H1 (cell line): ENCODE data around the gene PHF10. TPM values are rescaled to one million over a fixed set of nuclear protein-coding genes. Genes with fewer than 3 reads are reported as not detected.

Source experiments
- CTCF ChIA-PET: fragments of 300-600 bp; sonication (Branson Sonifier 250); formaldehyde crosslinking; loops from one replicate; lab custom pipeline; 2021; ENCODE audit not compliant: partially characterized antibody; lab: Charles Lee
- POLR2A ChIA-PET: fragments of 300-600 bp; sonication (Branson Sonifier 250); formaldehyde crosslinking; loops from one replicate; lab custom pipeline; 2021; ENCODE audit warnings: inconsistent platforms; ENCODE audit not compliant: partially characterized antibody; lab: Charles Lee
- DNase-seq, 2 experiments: peaks; one replicate each; pipeline versions ENCODE4 v3.0.0 to v3.0.0-alpha.2; 2010 to 2022; ENCODE audit warnings: low spot score in 2 of 2, low read depth in 1 of 2, mixed read lengths in 1 of 2
- FAIRE-seq: peaks from 2 replicates; lab custom pipeline; 2011; peaks lifted over from hg19 to GRCh38; lab: Jason Lieb, UNC
- H2AFZ ChIP-seq: 2 replicates; pipeline ENCODE4 v1.8.1; 2012; ENCODE audit warnings: low read length, inconsistent platforms
- H2AK5ac ChIP-seq: 2 replicates; pipeline ENCODE4 v1.6.1; 2013; ENCODE audit warnings: low read depth, low read length
- H2BK120ac ChIP-seq: replicated peaks from 2 replicates; pipeline ENCODE3; 2013; ENCODE audit warnings: low read depth, low read length, inconsistent platforms
- H2BK12ac ChIP-seq: 2 replicates; pipeline ENCODE4 v1.6.1; 2013; ENCODE audit warnings: low read depth, low read length
- H2BK15ac ChIP-seq: 2 replicates; pipeline ENCODE4 v1.6.1; 2013; ENCODE audit warnings: low read length
- H2BK20ac ChIP-seq: 2 replicates; pipeline ENCODE4 v1.6.1; 2013; ENCODE audit warnings: low read length
- H2BK5ac ChIP-seq: 2 replicates; pipeline ENCODE4 v1.6.1; 2013; ENCODE audit warnings: low read depth, low read length
- H3K14ac ChIP-seq: 2 replicates; pipeline ENCODE4 v1.6.1; 2013; ENCODE audit warnings: inconsistent platforms; ENCODE audit not compliant: insufficient read length
- H3K18ac ChIP-seq: 2 replicates; pipeline ENCODE4 v1.6.1; 2013; ENCODE audit warnings: low read length; ENCODE audit errors: extremely low read depth
- H3K23ac ChIP-seq: 2 replicates; pipeline ENCODE4 v1.6.1; 2013; ENCODE audit warnings: inconsistent platforms; ENCODE audit not compliant: insufficient read length
- H3K23me2 ChIP-seq: 2 replicates; pipeline ENCODE4 v1.6.1; 2013; ENCODE audit warnings: low read depth, low read length
- H3K27ac ChIP-seq: 2 replicates; pipeline ENCODE4 v1.6.1; 2011; ENCODE audit warnings: low read depth, low read length, inconsistent platforms
- H3K27me3 ChIP-seq, 4 experiments: replicated peaks in 1 of 4; 1 replicate in 1 of 4; 2 replicates in 3 of 4; pipeline versions ENCODE4 v1.6.1 to v1.8.1; 2011 to 2013; ENCODE audit warnings: low read length in 3 of 4, mild to moderate bottlenecking in 3 of 4, inconsistent platforms in 2 of 4, mixed read lengths in 2 of 4, moderate library complexity in 1 of 4; ENCODE audit not compliant: control insufficient read depth in 3 of 4, insufficient read depth in 3 of 4; ENCODE audit errors: extremely low read depth in 1 of 4
- H3K36me3 ChIP-seq, 4 experiments: 2 replicates each; pipeline versions ENCODE4 v1.6.1 to v1.8.1; 2011 to 2013; ENCODE audit warnings: mild to moderate bottlenecking in 4 of 4, low read length in 3 of 4, moderate library complexity in 2 of 4, control low read depth in 1 of 4, inconsistent platforms in 1 of 4; ENCODE audit not compliant: insufficient read depth in 4 of 4, control insufficient read depth in 2 of 4
- H3K4ac ChIP-seq: replicated peaks from 2 replicates; pipeline ENCODE3; 2013; ENCODE audit warnings: low read length, low read depth, mixed read lengths, inconsistent platforms; ENCODE audit not compliant: insufficient read length
- H3K4me1 ChIP-seq, 4 experiments: replicated peaks in 1 of 4; 1 replicate in 1 of 4; 2 replicates in 3 of 4; pipeline versions ENCODE4 v1.6.1 to v1.8.1; 2011 to 2013; ENCODE audit warnings: low read length in 3 of 4, inconsistent platforms in 2 of 4, mixed read lengths in 1 of 4; ENCODE audit not compliant: insufficient read depth in 4 of 4, control insufficient read depth in 3 of 4
- H3K4me2 ChIP-seq, 2 experiments: 2 replicates each; pipeline versions ENCODE4 v1.6.1 to v1.8.1; 2011 to 2013; ENCODE audit warnings: low read depth in 2 of 2, low read length in 2 of 2, control low read depth in 1 of 2, inconsistent platforms in 1 of 2, mild to moderate bottlenecking in 1 of 2; ENCODE audit not compliant: insufficient read depth in 1 of 2
- H3K4me3 ChIP-seq, 4 experiments: fragments of 200-600, 300-600 bp in 1 of 4; sonication (generic), shearing (Covaris generic), sonication (Bioruptor Twin) in 1 of 4; 2 replicates each; pipeline versions ENCODE4 v1.5.1 to v1.8.1; 2011 to 2016; ENCODE audit warnings: low read length in 4 of 4, low read depth in 3 of 4, control low read depth in 2 of 4, inconsistent platforms in 2 of 4, mild to moderate bottlenecking in 2 of 4, mixed read lengths in 1 of 4, moderate library complexity in 1 of 4; ENCODE audit not compliant: insufficient read depth in 2 of 4; ENCODE audit errors: extremely low read depth in 1 of 4
- H3K56ac ChIP-seq: replicated peaks from 2 replicates; pipeline ENCODE3; 2013; ENCODE audit warnings: low read depth, mild to moderate bottlenecking, mixed read lengths, low read length, inconsistent platforms; ENCODE audit not compliant: insufficient read length
- H3K79me1 ChIP-seq: 2 replicates; pipeline ENCODE4 v1.6.1; 2013; ENCODE audit warnings: low read depth, low read length, control low read depth
- H3K79me2 ChIP-seq, 2 experiments: 2 replicates each; pipeline versions ENCODE4 v1.6.1 to v1.8.1; 2012 to 2013; ENCODE audit warnings: low read length in 2 of 2, mild to moderate bottlenecking in 2 of 2, inconsistent platforms in 1 of 2; ENCODE audit not compliant: insufficient read depth in 2 of 2, control insufficient read depth in 1 of 2
- H3K9ac ChIP-seq, 4 experiments: replicated peaks in 1 of 4; 1 replicate in 1 of 4; 2 replicates in 3 of 4; pipeline versions ENCODE4 v1.6.1 to v1.8.1; 2011 to 2013; ENCODE audit warnings: low read depth in 3 of 4, low read length in 3 of 4, control low read depth in 2 of 4, mild to moderate bottlenecking in 2 of 4, moderate library complexity in 2 of 4, inconsistent platforms in 1 of 4; ENCODE audit errors: extremely low read depth in 1 of 4
- H3K9me3 ChIP-seq, 2 experiments: 2 replicates each; pipeline versions ENCODE4 v1.6.1 to v1.8.1; 2012 to 2013; ENCODE audit warnings: mild to moderate bottlenecking in 2 of 2, moderate library complexity in 2 of 2, control low read depth in 1 of 2, inconsistent platforms in 1 of 2, low read depth in 1 of 2, low read length in 1 of 2, mixed read lengths in 1 of 2; ENCODE audit not compliant: insufficient read depth in 2 of 2
- H4K20me1 ChIP-seq, 2 experiments: replicated peaks in 1 of 2; 2 replicates each; pipeline versions ENCODE3 to v1.8.1; 2011 to 2013; ENCODE audit warnings: inconsistent platforms in 2 of 2, low read length in 2 of 2, mild to moderate bottlenecking in 1 of 2; ENCODE audit not compliant: insufficient read depth in 2 of 2, control insufficient read depth in 1 of 2
- H4K5ac ChIP-seq: 2 replicates; pipeline ENCODE4 v1.6.1; 2013; ENCODE audit warnings: low read length, low read depth, mixed read lengths, inconsistent platforms; ENCODE audit not compliant: insufficient read length
- H4K8ac ChIP-seq: 2 replicates; pipeline ENCODE4 v1.8.0; 2013; ENCODE audit warnings: mild to moderate bottlenecking, moderate library complexity, low read length, inconsistent platforms; ENCODE audit not compliant: insufficient read depth; ENCODE audit errors: extremely low read depth
- H4K91ac ChIP-seq: replicated peaks from 2 replicates; pipeline ENCODE3; 2013; ENCODE audit warnings: low read length, mixed read lengths, inconsistent platforms; ENCODE audit not compliant: insufficient read length
- ATF2 ChIP-seq: IDR thresholded peaks from 2 replicates; pipeline ENCODE4 v1.6.1; 2012; ENCODE audit warnings: low read length, inconsistent platforms
- BACH1 ChIP-seq: IDR thresholded peaks from 2 replicates; pipeline ENCODE4 v1.6.1; 2012; ENCODE audit warnings: low read length, improper control_type of control experiment
- CBX5 ChIP-seq: fragments of 300-800, 300-1000 bp; sonication (generic); IDR thresholded peaks from 2 replicates; pipeline ENCODE4 v1.7.1; 2016; ENCODE audit warnings: antibody characterized with exemption, low read length, low read depth
- EP300 ChIP-seq, 2 experiments: IDR thresholded peaks; 1 replicate in 1 of 2; 2 replicates in 1 of 2; pipeline ENCODE4 v1.6.1; 2011 to 2012; ENCODE audit warnings: low read depth in 2 of 2, low read length in 2 of 2, mild to moderate bottlenecking in 2 of 2, borderline replicate concordance in 1 of 2, inconsistent platforms in 1 of 2, moderate library complexity in 1 of 2
- JUN ChIP-seq: IDR thresholded peaks from 2 replicates; pipeline ENCODE4 v1.6.1; 2011; ENCODE audit warnings: low read depth, mild to moderate bottlenecking, improper control_type of control experiment, low read length
- KDM5A ChIP-seq: fragments of 200-600 bp; IDR thresholded peaks from 2 replicates; pipeline ENCODE4 v1.7.1; 2012; ENCODE audit warnings: mild to moderate bottlenecking, low read length, inconsistent platforms, mixed read lengths
- RFX5 ChIP-seq: IDR thresholded peaks from 2 replicates; pipeline ENCODE4 v1.6.1; 2011; ENCODE audit warnings: low read depth, low read length, improper control_type of control experiment, borderline replicate concordance
- TAF1 ChIP-seq: IDR thresholded peaks from 2 replicates; pipeline ENCODE4 v1.6.1; 2011; ENCODE audit warnings: mild to moderate bottlenecking, low read depth, low read length
- WGBS, 2 experiments: shearing (Covaris generic) in 1 of 2; methylation state at CpG; one replicate each; pipeline versions ENCODE4 v1.1.6 to v1.1.7; 2013 to 2015; ENCODE audit warnings: low lambda C conversion rate in 2 of 2, mixed read lengths in 2 of 2, inconsistent platforms in 1 of 2, low coverage in 1 of 2, missing lambda C conversion rate in 1 of 2; ENCODE audit not compliant: insufficient replicate concordance in 2 of 2, insufficient coverage in 1 of 2, insufficient read length in 1 of 2; ENCODE audit errors: extremely low coverage in 1 of 2, missing lambda C conversion rate in 1 of 2; 5-methylcytosine and 5-hydroxymethylcytosine counted together
- polyA plus RNA-seq, 7 experiments: library from polyadenylated mRNA; depleted of rRNA in 3 of 7; stranded (reverse) in 5 of 7; unstranded in 2 of 7; fragments of >200 nt in 5 of 7; fragments of 200-250 nt in 2 of 7; gene quantifications; 1 replicate in 5 of 7; 2 replicates in 1 of 7; 4 replicates in 1 of 7; pipeline versions ENCODE4 v1.2.1 to v1.2.3, GENCODE V29; 2011 to 2013; ENCODE audit warnings: missing spikeins in 2 of 7, mixed read lengths in 2 of 7
- total RNA-seq: library from RNA; stranded (reverse); fragmentation: NEBNext Ultra II Directional; extraction: Animal tissue kit (Norgen Biotek cat#: 25700); gene quantifications from 2 replicates; pipeline ENCODE4 v1.2.1, GENCODE V29; 2021

The PHF10 gene
- total and polyA plus RNA-seq, 2 of the 8 experiments (the other 6 are each of a cell fraction or from before 2014, with no cell fraction given): 15.6 to 51.1 TPM

- Histone ChIP-seq H4K91ac (no peak overlapping the region), H3K4me3 (no peak overlapping the region), H4K5ac (no peak overlapping the region), H3K9ac (no peak overlapping the region), H2AFZ (no peak overlapping the region), H3K79me2 (peaks cover 3 to 77% of the 10 kb centered on the region in 2 experiments), H3K79me1 (peaks cover 23% of the 10 kb centered on the region), H3K4ac (no peak overlapping the region), H2AK5ac (no peak overlapping the region), H3K9me3 (no peaks in the 10 kb centered on the region; a peak in 1 of 4 replicates), H3K27ac (no peak overlapping the region), H3K56ac (no peak overlapping the region), H3K14ac (no peak overlapping the region), H2BK120ac (no peak overlapping the region), H4K20me1 (peaks cover 2 to 7% of the 10 kb centered on the region in 2 experiments), H3K36me3 (peaks cover 0 to 9% (median 0%) of the 10 kb centered on the region in 4 experiments; a peak in 2 of 8 replicates), H2BK12ac (no peak overlapping the region), H2BK20ac (no peak overlapping the region), H2BK5ac (no peak overlapping the region), H4K8ac (no peak overlapping the region), H3K4me2 (no peak overlapping the region), H3K18ac (no peak overlapping the region), H3K23me2 (no peaks in the 10 kb centered on the region), H3K27me3 (no peaks in the 10 kb centered on the region), H2BK15ac (no peak overlapping the region), H3K23ac (no peak overlapping the region), H3K4me1 (peaks cover 0 to 5% (median 2%) of the 10 kb centered on the region in 4 experiments; a peak in 2 of 7 replicates)
- CTCF ChIA-PET: interaction anchor here (0.9 to 1.2 kb wide), 4 partner anchors 10 to 137 kb away, joined by 3 to 4 read pairs (median 3); no protein-coding TSS in a partner anchor
- 97% methylated on average over 5 of the region's 5 CpGs; no CpG with 5 or more reads in 1 of the 2 experiments for WGBS, 2 experiments
- POLR2A ChIA-PET: no interaction called here
- TF ChIP-seq KDM5A (no peak), RFX5 (no peak), TAF1 (no peak), CBX5 (no peak), EP300 (IDR thresholded peaks at IDR 0.05; ENCODE audit: borderline replicate concordance in 1 of 2, low read depth in 2 of 2, low read length in 2 of 2) (no peak), BACH1 (no peak), ATF2 (no peak), JUN (no peak)
- DNase-seq: no peak
- FAIRE-seq: no peak
These were observed 29.2 kb downstream of the PHF10 start for GRCh38 chr6:169695131-169695530.
